ENCODE measurements around the gene PAFAH1B1.
A peak's percentile ranks its signal among the peaks of the same experiment; 100 is the strongest.
"Not testable (repeated sequence)": the region's sequence is repeated elsewhere in the genome, so short reads cannot be mapped to it uniquely, and the experiment has no call there.

PAFAH1B1 gene

GRCh38 chr17:2594722-2595599, 1.5 kb downstream of the PAFAH1B1 start:
- no peak for DNase-seq

- no peak for DNase-seq
Measured at GRCh38 chr17:2595716-2596115, 2.3 kb downstream of the PAFAH1B1 start.

- no peak for DNase-seq
Measured at GRCh38 chr17:2598166-2598565, 4.7 kb downstream of the PAFAH1B1 start.

GRCh38 chr17:2602597-2603017, 9.2 kb downstream of the PAFAH1B1 start:
- no peak for DNase-seq

GRCh38 chr17:2608350-2608913, 15.0 kb downstream of the PAFAH1B1 start:
- DNase-seq: no peak

- DNase-seq: no peak
Measured at GRCh38 chr17:2609091-2609490, 15.6 kb downstream of the PAFAH1B1 start.

- DNase-seq: peak; percentile 13
Measured at GRCh38 chr17:2610195-2611175, 17.0 kb downstream of the PAFAH1B1 start.

- peak; percentile 11 for DNase-seq
Measured at GRCh38 chr17:2611627-2612026, 18.2 kb downstream of the PAFAH1B1 start.

GRCh38 chr17:2612630-2613029, 19.2 kb downstream of the PAFAH1B1 start:
- no peak for DNase-seq

- DNase-seq: peak; percentile 51
Measured at GRCh38 chr17:2613089-2613808, 19.8 kb downstream of the PAFAH1B1 start.

GRCh38 chr17:2615882-2616281, 22.4 kb downstream of the PAFAH1B1 start:
- no peak for DNase-seq

- DNase-seq: no peak
Measured at GRCh38 chr17:2621241-2621640, 27.8 kb downstream of the PAFAH1B1 start.

GRCh38 chr17:2621951-2622405, 28.5 kb downstream of the PAFAH1B1 start:
- not testable (repeated sequence) for DNase-seq

- not testable (repeated sequence) for DNase-seq
Measured at GRCh38 chr17:2622721-2623301, 29.4 kb downstream of the PAFAH1B1 start.

- no peak for DNase-seq
Measured at GRCh38 chr17:2624292-2624731, 30.9 kb downstream of the PAFAH1B1 start.

- not testable (repeated sequence) for DNase-seq
Measured at GRCh38 chr17:2626626-2627219, 33.3 kb downstream of the PAFAH1B1 start.

- not testable (repeated sequence) for DNase-seq
Measured at GRCh38 chr17:2628922-2629321, 35.5 kb downstream of the PAFAH1B1 start.

GRCh38 chr17:2631211-2631610, 37.8 kb downstream of the PAFAH1B1 start:
- DNase-seq: no peak

- DNase-seq: no peak
Measured at GRCh38 chr17:2634361-2634960, 41.0 kb downstream of the PAFAH1B1 start.

GRCh38 chr17:2635241-2635640, 41.8 kb downstream of the PAFAH1B1 start:
- no peak for DNase-seq

GRCh38 chr17:2635675-2636074, 42.2 kb downstream of the PAFAH1B1 start:
- DNase-seq: no peak

All from islet precursor cell (in vitro differentiated cells).